WTC11 (cell line): ENCODE results near the gene TCF3.

Experiments
- CTCF ChIP-seq: fragments of 200-600 bp; IDR thresholded peaks from 2 replicates; pipeline ENCODE4 v1.8.0; 2022; ENCODE audit warnings: antibody characterized with exemption
- ESRRA ChIP-seq: sonication (generic); formaldehyde crosslinking; IDR thresholded peaks from 2 replicates; pipeline ENCODE4 v1.8.1; 2022; ENCODE audit warnings: mild to moderate bottlenecking, missing genetic modification reagents, borderline replicate concordance
- FOXJ3 ChIP-seq: sonication (generic); formaldehyde crosslinking; IDR thresholded peaks from 2 replicates; pipeline ENCODE4 v1.9.0; 2021; ENCODE audit warnings: missing genetic modification reagents, mild to moderate bottlenecking, borderline replicate concordance
- KAT7 ChIP-seq: sonication (generic); formaldehyde crosslinking; IDR thresholded peaks from 2 replicates; pipeline ENCODE4 v1.8.1; 2023; ENCODE audit warnings: missing genetic modification reagents, mild to moderate bottlenecking, borderline replicate concordance
- MAX ChIP-seq: sonication (generic); formaldehyde crosslinking; IDR thresholded peaks from 2 replicates; pipeline ENCODE4 v1.8.0; 2022; ENCODE audit warnings: mild to moderate bottlenecking, missing genetic modification reagents
- MLX ChIP-seq: sonication (generic); formaldehyde crosslinking; IDR thresholded peaks from 2 replicates; pipeline ENCODE4 v1.8.1; 2023; ENCODE audit warnings: mild to moderate bottlenecking, missing genetic modification reagents, moderate library complexity
- NR1H2 ChIP-seq: sonication (generic); formaldehyde crosslinking; IDR thresholded peaks from 2 replicates; pipeline ENCODE4 v1.9.0; 2021; ENCODE audit warnings: mild to moderate bottlenecking, moderate library complexity, missing genetic modification reagents
- NR2C2 ChIP-seq: sonication (generic); formaldehyde crosslinking; IDR thresholded peaks from 2 replicates; pipeline ENCODE4 v1.8.0; 2022; ENCODE audit warnings: mild to moderate bottlenecking, missing genetic modification reagents
- PREB ChIP-seq: sonication (generic); formaldehyde crosslinking; IDR thresholded peaks from 2 replicates; pipeline ENCODE4 v1.8.1; 2022; ENCODE audit warnings: mild to moderate bottlenecking, missing genetic modification reagents, moderate library complexity, borderline replicate concordance
- RORB ChIP-seq: fragments of 250-450 bp; sonication (Bioruptor Pico); IDR thresholded peaks from 2 replicates; pipeline ENCODE4 v1.9.0; 2021; ENCODE audit warnings: mild to moderate bottlenecking
- SP1 ChIP-seq: sonication (generic); formaldehyde crosslinking; conservative IDR thresholded peaks from 2 replicates; pipeline ENCODE4 v1.8.1; 2022; ENCODE audit warnings: missing genetic modification reagents
- STAT6 ChIP-seq: sonication (generic); formaldehyde crosslinking; conservative IDR thresholded peaks from 2 replicates; pipeline ENCODE4 v1.8.1; 2023; ENCODE audit warnings: mild to moderate bottlenecking, low read depth, missing genetic modification reagents, moderate library complexity
- ZBTB21 ChIP-seq: sonication (generic); formaldehyde crosslinking; IDR thresholded peaks from 2 replicates; pipeline ENCODE4 v1.8.1; 2023; ENCODE audit warnings: mild to moderate bottlenecking, missing genetic modification reagents, borderline replicate concordance
- ZBTB43 ChIP-seq: sonication (generic); formaldehyde crosslinking; IDR thresholded peaks from 2 replicates; pipeline ENCODE4 v1.8.1; 2023; ENCODE audit warnings: mild to moderate bottlenecking, missing genetic modification reagents

GRCh38 chr19:1685046-1685445, 32.6 kb upstream of the TCF3 start:
- TF ChIP-seq CTCF: no peak
- TF ChIP-seq KAT7 (CRISPR knock-in tag): no peak
- no peak for TF ChIP-seq SP1 (CRISPR knock-in tag)
- TF ChIP-seq ZBTB43 (CRISPR knock-in tag): no peak
- TF ChIP-seq ESRRA (CRISPR knock-in tag): no peak
- TF ChIP-seq FOXJ3: no peak
- TF ChIP-seq MAX (CRISPR knock-in tag): no peak
- TF ChIP-seq RORB (CRISPR knock-in tag): no peak
- no peak for TF ChIP-seq NR2C2 (CRISPR knock-in tag)
- TF ChIP-seq NR1H2 (CRISPR knock-in tag): no peak
- no peak for TF ChIP-seq ZBTB21 (CRISPR knock-in tag)
- TF ChIP-seq STAT6 (CRISPR knock-in tag): no peak
- no peak for TF ChIP-seq PREB
- TF ChIP-seq MLX (CRISPR knock-in tag): no peak
